Measurements from ENCODE around the gene THEM4. TPM values are rescaled to one million over a fixed set of nuclear protein-coding genes. Genes with fewer than 3 reads are reported as not detected.

THEM4 gene
- total and polyA plus RNA-seq, 2 of the 8 experiments (the other 6 are each of a cell fraction or from before 2014, with no cell fraction given), result 9.9 to 11.2 TPM

DNA sequence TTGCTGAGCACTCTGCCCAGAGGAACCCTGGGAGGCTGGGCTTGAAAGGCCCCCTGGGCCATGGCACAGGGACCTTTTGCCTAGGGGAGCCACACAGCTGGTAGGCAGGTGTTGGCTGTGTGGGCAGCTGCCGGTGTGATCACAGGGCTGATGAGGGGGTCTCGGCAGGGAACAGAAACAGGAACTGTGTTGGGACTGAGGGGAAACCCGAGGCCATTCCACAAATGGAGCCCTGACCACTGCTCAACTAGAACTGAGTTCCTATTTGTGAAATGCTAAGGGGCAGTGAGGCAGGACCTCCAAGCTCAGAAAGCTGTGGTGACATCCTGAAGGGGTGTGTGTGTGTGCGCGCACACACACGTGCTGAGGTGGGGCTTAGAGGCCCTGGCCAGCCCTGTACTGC, 49.4 kb downstream of the THEM4 start:
- H3K79me2 ChIP-seq (ENCODE audit: control insufficient read depth in 1 of 2, insufficient read depth in 2 of 2, low read length in 2 of 2), result no peaks in the 10 kb centered on the region
- H3K14ac ChIP-seq (ENCODE audit: insufficient read length), result no peak overlapping the region
- no peaks in the 10 kb centered on the region for H3K9me3 ChIP-seq (ENCODE audit: insufficient read depth in 2 of 2, low read depth in 1 of 2, low read length in 1 of 2)
- H3K27me3 ChIP-seq (replicated peaks in 1 of 4; ENCODE audit: control insufficient read depth in 3 of 4, extremely low read depth in 1 of 4, insufficient read depth in 3 of 4, low read length in 3 of 4), result peaks cover 22 to 61% (median 53%) of the 10 kb centered on the region in 4 experiments
- CTCF ChIA-PET (ENCODE audit: partially characterized antibody), result interaction anchor here (0.9 to 1.8 kb wide), 8 partner anchors 10 to 186 kb away, joined by 3 to 5 read pairs (median 3); no protein-coding TSS in a partner anchor
- H3K56ac ChIP-seq (replicated peaks; ENCODE audit: insufficient read length, low read depth, low read length), result no peak overlapping the region
- H2AFZ ChIP-seq (ENCODE audit: low read length), result no peak overlapping the region
- no peak overlapping the region for H2BK12ac ChIP-seq (ENCODE audit: low read depth, low read length)
- H2BK5ac ChIP-seq (ENCODE audit: low read depth, low read length), result no peak overlapping the region
- H3K4me3 ChIP-seq (ENCODE audit: extremely low read depth in 1 of 4, insufficient read depth in 2 of 4, low read depth in 3 of 4, low read length in 4 of 4), result no peak overlapping the region
- H3K27ac ChIP-seq (ENCODE audit: low read depth, low read length), result no peak overlapping the region
- WGBS, 2 experiments (ENCODE audit: extremely low coverage in 1 of 2, insufficient coverage in 1 of 2, insufficient read length in 1 of 2, insufficient replicate concordance in 2 of 2, low coverage in 1 of 2, low lambda C conversion rate in 2 of 2, missing lambda C conversion rate in 1 of 2), result 85% methylated on average over 6 of the region's 6 CpGs; no CpG with 5 or more reads in 1 of the 2 experiments
- no peak overlapping the region for H2BK120ac ChIP-seq (replicated peaks; ENCODE audit: low read depth, low read length)
- H2AK5ac ChIP-seq (ENCODE audit: low read depth, low read length), result no peak overlapping the region
- no peak for DNase-seq (ENCODE audit: low read depth in 1 of 2, low spot score in 2 of 2)
- H2BK15ac ChIP-seq (ENCODE audit: low read length), result peak overlapping the region; percentile 72; the same call in 1 of the 2 replicates
- H3K23ac ChIP-seq (ENCODE audit: insufficient read length), result no peak overlapping the region
- TF ChIP-seq POLR2A (IDR thresholded peaks at IDR 0.05; ENCODE audit: control extremely low read depth in 1 of 2, low read depth in 2 of 2, low read length in 2 of 2) (no peak), TCF12 (IDR thresholded peaks at IDR 0.05; ENCODE audit: low read depth, low read length) (no peak)
- FAIRE-seq, result no peak
- POLR2A ChIA-PET (ENCODE audit: partially characterized antibody), result interaction anchor here (0.8 to 0.9 kb wide), 2 partner anchors 11 to 21 kb away, joined by 3 to 4 read pairs; no protein-coding TSS in a partner anchor
- peaks cover 2% of the 10 kb centered on the region; the same call in 1 of the 2 replicates for H3K23me2 ChIP-seq (ENCODE audit: low read depth, low read length)
- H2BK20ac ChIP-seq (ENCODE audit: low read length), result no peak overlapping the region; the same call in 1 of the 2 replicates
- H3K79me1 ChIP-seq (ENCODE audit: low read depth, low read length), result no peaks in the 10 kb centered on the region
- no peak overlapping the region for H4K91ac ChIP-seq (replicated peaks; ENCODE audit: insufficient read length, low read length)
- peak overlapping the region; percentile 28 to 39; a peak in 1 of 4 replicates for H3K4me2 ChIP-seq (ENCODE audit: insufficient read depth in 1 of 2, low read depth in 2 of 2, low read length in 2 of 2)
- H3K4ac ChIP-seq (replicated peaks; ENCODE audit: insufficient read length, low read depth, low read length), result no peak overlapping the region
- H4K20me1 ChIP-seq (replicated peaks in 1 of 2; ENCODE audit: control insufficient read depth in 1 of 2, insufficient read depth in 2 of 2, low read length in 2 of 2), result peaks cover 4 to 8% of the 10 kb centered on the region in 2 experiments
- no peak overlapping the region for H3K9ac ChIP-seq (replicated peaks in 1 of 4; ENCODE audit: extremely low read depth in 1 of 4, low read depth in 3 of 4, low read length in 3 of 4)
- H4K8ac ChIP-seq (ENCODE audit: extremely low read depth, insufficient read depth, low read length), result no peak overlapping the region
- no peak overlapping the region for H4K5ac ChIP-seq (ENCODE audit: insufficient read length, low read depth, low read length)
- peaks cover 8 to 16% (median 12%) of the 10 kb centered on the region in 4 experiments for H3K4me1 ChIP-seq (replicated peaks in 1 of 4; ENCODE audit: control insufficient read depth in 3 of 4, insufficient read depth in 4 of 4, low read length in 3 of 4)
- H3K36me3 ChIP-seq (ENCODE audit: control insufficient read depth in 2 of 4, insufficient read depth in 4 of 4, low read length in 3 of 4), result no peaks in the 10 kb centered on the region
- no peak overlapping the region for H3K18ac ChIP-seq (ENCODE audit: extremely low read depth, low read length)
